Sigmoid colon (tissue), 7 donors: ENCODE data around the gene SMTNL1. TPM values are rescaled to one million over a fixed set of nuclear protein-coding genes. Genes with fewer than 3 reads are reported as not detected.

Source experiments
- DNase-seq: peaks from one replicate; pipeline ENCODE4 v3.0.0-alpha.2; 2019
- H3K27ac ChIP-seq, 4 donors: fragments of 200-600 bp; sonication (generic); one replicate each; pipeline ENCODE4 v1.5.1; 2016 to 2019; ENCODE audit warnings: mild to moderate bottlenecking in 1 of 4
- H3K27me3 ChIP-seq, 3 donors: fragments of 200-600 bp; sonication (generic); one replicate each; pipeline ENCODE4 v1.5.1; 2019; ENCODE audit warnings: mild to moderate bottlenecking in 1 of 3
- H3K36me3 ChIP-seq, 4 donors: fragments of 200-600 bp; sonication (generic); one replicate each; pipeline ENCODE4 v1.5.1; 2016 to 2019
- H3K4me1 ChIP-seq, 4 donors: fragments of 200-600 bp; sonication (generic); one replicate each; pipeline ENCODE4 v1.5.1; 2017 to 2019
- H3K4me3 ChIP-seq, 4 donors: fragments of 200-600 bp; sonication (generic); one replicate each; pipeline ENCODE4 v1.5.1; 2017 to 2019; ENCODE audit warnings: mild to moderate bottlenecking in 2 of 4, moderate library complexity in 1 of 4
- H3K9me3 ChIP-seq, 4 donors: fragments of 200-600 bp in 3 of 4; sonication (generic) in 3 of 4; one replicate each; pipeline versions ENCODE4 v1.5.1 to v1.6.1; 2013 to 2019
- CTCF ChIP-seq, 4 experiments: fragments of 450-650 bp in 3 of 4; fragments of 200-600 bp in 1 of 4; IDR thresholded peaks; one replicate each; pipeline ENCODE4 v1.5.1; 2016 to 2019; ENCODE audit warnings: antibody characterized with exemption in 4 of 4, mild to moderate bottlenecking in 3 of 4, moderate library complexity in 2 of 4
- EP300 ChIP-seq, 4 donors: sonication (generic); formaldehyde crosslinking; IDR thresholded peaks; one replicate each; pipeline ENCODE4 v1.6.1; 2017; ENCODE audit warnings: antibody characterized with exemption in 4 of 4
- POLR2A ChIP-seq, 2 donors: fragments of 450-650 bp; IDR thresholded peaks; one replicate each; pipeline ENCODE4 v1.6.1; 2016; ENCODE audit warnings: antibody characterized with exemption in 2 of 2, mild to moderate bottlenecking in 2 of 2, moderate library complexity in 2 of 2
- POLR2AphosphoS5 ChIP-seq, 4 donors: sonication (generic); formaldehyde crosslinking; IDR thresholded peaks; one replicate each; pipeline ENCODE4 v1.6.1; 2017; ENCODE audit warnings: antibody characterized with exemption in 4 of 4
- WGBS, 2 donors: extraction: QIAGEN DNeasy Blood & Tissue Kit; methylation state at CpG; one replicate each; pipeline ENCODE4 v1.1.7; 2013; 5-methylcytosine and 5-hydroxymethylcytosine counted together
- intact Hi-C: fragments of 100-400 bp; cut with DNase I; formaldehyde crosslinking; loops from one replicate; pipeline ENCODE4 v1.15.1; 2023
- polyA plus RNA-seq, 3 donors: library from polyadenylated mRNA; stranded (reverse); fragments of 200-250 nt; gene quantifications; one replicate each; pipeline ENCODE4 v1.2.3, GENCODE V29; 2013
- total RNA-seq, 4 donors: library from RNA; depleted of rRNA; stranded (reverse); fragments of >200 nt; gene quantifications; one replicate each; pipeline ENCODE4 v1.1.0, GENCODE V29; 2016
- donor health status: healthy with polysubstance abuse.
- donor health status: Bipolar disorder and iron deficiency.
- donor health status: healthy.

The SMTNL1 gene
- total and polyA plus RNA-seq, 7 donors = not detected

DNA sequence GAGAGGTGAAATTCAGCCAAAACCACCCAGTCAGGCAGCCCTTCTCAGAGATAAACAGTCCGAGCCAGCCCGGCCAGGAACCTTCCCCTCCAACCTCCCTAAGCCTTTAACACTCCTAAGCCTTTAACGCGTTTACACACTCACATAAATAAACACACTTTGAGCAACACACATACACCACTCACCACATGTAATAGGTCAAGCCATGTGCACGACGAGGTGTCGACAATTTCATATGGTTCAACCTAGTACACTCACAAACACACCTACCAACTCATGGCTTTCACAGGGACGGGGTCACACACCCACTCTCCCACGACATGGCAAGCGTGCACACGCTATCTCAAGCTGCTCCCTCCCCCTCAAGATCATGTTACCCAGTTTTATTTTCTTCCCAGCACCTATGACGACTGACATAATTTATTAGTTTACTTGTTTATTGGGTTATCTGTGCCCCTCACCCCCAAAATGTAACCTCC is 37.4 kb upstream of the SMTNL1 start:
- H3K9me3 ChIP-seq = no peaks in the 10 kb centered on the region
- no peaks in the 10 kb centered on the region for H3K27me3 ChIP-seq
- peaks cover 0 to 23% (median 19%) of the 10 kb centered on the region in 4 donors for H3K4me1 ChIP-seq
- 53 to 59% methylated on average over 12 of the region's 12 CpGs for WGBS, 2 donors
- peak overlapping the region; percentile 9 to 43 (median 34) for H3K4me3 ChIP-seq
- peak overlapping the region; percentile 77 to 80 (median 80) for H3K27ac ChIP-seq
- peaks cover 0 to 42% (median 5%) of the 10 kb centered on the region in 4 donors for H3K36me3 ChIP-seq
- no peak for DNase-seq
- intact Hi-C loops = loop anchor here (2.0 to 5.0 kb wide), 3 partner anchors 15 to 43 kb away; partner anchors contain the start of gene SLC43A1
- no peak for TF ChIP-seq EP300 (IDR thresholded peaks at IDR 0.05)
- TF ChIP-seq POLR2A (IDR thresholded peaks at IDR 0.05) = no peak

GRCh38 chr11:57500515-57500914 is 36.9 kb upstream of the SMTNL1 start:
- no peaks in the 10 kb centered on the region for H3K27me3 ChIP-seq
- peaks cover 0 to 23% (median 19%) of the 10 kb centered on the region in 4 donors for H3K4me1 ChIP-seq
- TF ChIP-seq CTCF (IDR thresholded peaks at IDR 0.05) (no peak), EP300 (IDR thresholded peaks at IDR 0.05) (no peak), POLR2AphosphoS5 (IDR thresholded peaks at IDR 0.05) (no peak), POLR2A (IDR thresholded peaks at IDR 0.05) (no peak)
- no peak for DNase-seq
- H3K36me3 ChIP-seq = peaks cover 0 to 40% (median 4%) of the 10 kb centered on the region in 4 donors
- H3K4me3 ChIP-seq = no peak overlapping the region
- H3K27ac ChIP-seq = peak overlapping the region; percentile 77 to 80 (median 80)
- 92% methylated on average over 8 of the region's 8 CpGs for WGBS, 2 donors
- H3K9me3 ChIP-seq = no peaks in the 10 kb centered on the region
- intact Hi-C loops = loop anchor here (2.0 kb wide), 2 partner anchors 14 to 28 kb away; partner anchors contain the start of gene SLC43A1

GRCh38 chr11:57500926-57501325 is 36.5 kb upstream of the SMTNL1 start:
- H3K4me1 ChIP-seq = peaks cover 0 to 23% (median 19%) of the 10 kb centered on the region in 4 donors

DNA sequence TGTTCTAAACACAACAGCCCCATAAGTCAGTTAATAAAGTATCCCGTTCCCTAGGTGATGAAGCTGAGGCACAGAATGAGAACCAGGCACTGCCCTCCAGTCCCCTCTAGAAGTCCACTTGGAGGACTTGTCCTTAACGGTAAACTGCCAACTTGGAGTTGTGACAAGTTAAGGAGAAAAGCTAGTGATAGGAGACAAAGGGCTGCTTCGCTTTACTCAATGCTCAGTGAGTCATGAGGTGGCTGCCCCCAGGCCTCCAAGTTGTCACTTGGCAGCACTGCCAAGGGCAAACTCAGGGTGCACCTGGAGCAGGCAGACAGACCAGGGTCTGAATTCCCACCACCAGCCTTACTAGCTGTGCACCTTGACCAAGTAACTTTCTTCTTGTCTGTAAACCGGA is 35.4 kb upstream of the SMTNL1 start:
- DNase-seq = no peak
- no peak for TF ChIP-seq EP300 (IDR thresholded peaks at IDR 0.05)
- TF ChIP-seq POLR2A (IDR thresholded peaks at IDR 0.05) = no peak
- no peak for TF ChIP-seq CTCF (IDR thresholded peaks at IDR 0.05)
- TF ChIP-seq POLR2AphosphoS5 (IDR thresholded peaks at IDR 0.05) = no peak
- Histone ChIP-seq H3K27ac (no peak overlapping the region), H3K9me3 (no peaks in the 10 kb centered on the region), H3K36me3 (peaks cover 0 to 34% (median 1%) of the 10 kb centered on the region in 4 donors), H3K27me3 (no peaks in the 10 kb centered on the region), H3K4me1 (peaks cover 0 to 23% (median 19%) of the 10 kb centered on the region in 4 donors), H3K4me3 (no peak overlapping the region)
- intact Hi-C loops = loop anchor here (2.0 kb wide), 2 partner anchors 13 to 27 kb away; partner anchors contain the start of gene SLC43A1
- 90% methylated on average over 4 of the region's 4 CpGs for WGBS, 2 donors

More at GRCh38 chr11:57500926-57501325, 36.5 kb upstream of the SMTNL1 start:
- Histone ChIP-seq H3K36me3 (peaks cover 0 to 36% (median 2%) of the 10 kb centered on the region in 4 donors), H3K4me3 (no peak overlapping the region), H3K27ac (peak overlapping the region; percentile 9 to 80 (median 78)), H3K9me3 (no peaks in the 10 kb centered on the region), H3K27me3 (no peaks in the 10 kb centered on the region)
- TF ChIP-seq CTCF (IDR thresholded peaks at IDR 0.05) (no peak), EP300 (IDR thresholded peaks at IDR 0.05) (no peak), POLR2AphosphoS5 (IDR thresholded peaks at IDR 0.05) (no peak), POLR2A (IDR thresholded peaks at IDR 0.05) (no peak)
- DNase-seq = no peak
- intact Hi-C loops = loop anchor here (2.0 kb wide), 2 partner anchors 14 to 28 kb away; partner anchors contain the start of gene SLC43A1
- 95 to 96% methylated on average over 15 of the region's 15 CpGs for WGBS, 2 donors

DNA sequence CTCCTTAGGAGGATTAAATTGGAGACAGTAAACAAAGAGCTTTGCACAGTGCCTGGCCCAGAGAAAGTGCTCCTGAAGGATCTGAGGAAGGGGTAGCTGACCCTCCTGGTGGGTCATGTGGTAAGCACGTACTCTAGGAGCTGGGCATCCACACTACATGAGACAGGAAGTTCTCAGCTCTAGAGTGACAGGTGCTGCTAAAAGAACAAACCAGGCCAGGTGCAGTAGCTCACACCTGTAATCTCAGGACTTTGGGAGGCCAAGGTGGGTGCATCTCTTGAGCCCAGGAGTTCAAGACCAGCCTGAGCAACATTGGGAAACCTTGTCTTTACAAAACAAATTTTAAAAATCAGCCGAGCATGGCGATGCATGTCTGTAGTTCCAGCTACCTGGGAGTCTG is 35.0 kb upstream of the SMTNL1 start:
- WGBS, 2 donors = 96 to 97% methylated on average over 3 of the region's 3 CpGs
- no peak overlapping the region for H3K27ac ChIP-seq
- no peak for TF ChIP-seq POLR2A (IDR thresholded peaks at IDR 0.05)
- TF ChIP-seq EP300 (IDR thresholded peaks at IDR 0.05) = no peak
- no peak for TF ChIP-seq POLR2AphosphoS5 (IDR thresholded peaks at IDR 0.05)
- TF ChIP-seq CTCF (IDR thresholded peaks at IDR 0.05) = no peak

More for the DNA sequence above, 35.0 kb upstream of the SMTNL1 start:
- no peaks in the 10 kb centered on the region for H3K27me3 ChIP-seq
- no peak for DNase-seq
- H3K4me1 ChIP-seq = peaks cover 0 to 23% (median 19%) of the 10 kb centered on the region in 4 donors
- H3K9me3 ChIP-seq = no peaks in the 10 kb centered on the region
- H3K36me3 ChIP-seq = peaks cover 0 to 38% (median 1%) of the 10 kb centered on the region in 4 donors
- intact Hi-C loops = no loop called here
- H3K4me3 ChIP-seq = no peak overlapping the region
